Hematopoietic multipotent progenitor cell treated with erythropoietin and hydrocortisone succinate and interleukin-3 and kit ligand, for 8 days (in vitro differentiated cells): ENCODE results near the gene PLOD1.
"Not testable (repeated sequence)": the region's sequence is repeated elsewhere in the genome, so short reads cannot be mapped to it uniquely, and the experiment has no call there.

ENCODE experiments used
- DNase-seq: peaks from one replicate; pipeline ENCODE4 v3.0.0-alpha.2; 2015

Gene PLOD1

DNA sequence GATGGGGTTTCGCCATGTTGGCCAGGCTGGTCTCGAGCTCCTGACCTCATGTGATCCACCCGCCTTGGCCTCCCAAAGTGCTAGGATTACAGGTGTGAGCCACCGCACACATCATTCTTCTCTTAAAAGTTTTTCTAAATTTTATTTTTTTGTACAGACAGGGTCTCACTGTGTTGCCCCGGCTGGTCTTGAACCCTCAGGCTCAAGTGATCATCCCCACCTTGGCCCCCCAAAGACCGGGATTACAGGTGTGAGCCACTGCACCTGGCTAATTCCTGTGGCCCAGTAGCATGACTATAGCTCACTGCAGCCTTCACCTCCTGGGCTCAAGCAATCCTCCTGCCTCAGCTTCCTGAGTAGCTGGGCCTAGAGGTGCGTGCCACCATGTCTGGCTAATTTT lies 5.3 kb downstream of the PLOD1 start:
- DNase-seq: not testable (repeated sequence)

DNA sequence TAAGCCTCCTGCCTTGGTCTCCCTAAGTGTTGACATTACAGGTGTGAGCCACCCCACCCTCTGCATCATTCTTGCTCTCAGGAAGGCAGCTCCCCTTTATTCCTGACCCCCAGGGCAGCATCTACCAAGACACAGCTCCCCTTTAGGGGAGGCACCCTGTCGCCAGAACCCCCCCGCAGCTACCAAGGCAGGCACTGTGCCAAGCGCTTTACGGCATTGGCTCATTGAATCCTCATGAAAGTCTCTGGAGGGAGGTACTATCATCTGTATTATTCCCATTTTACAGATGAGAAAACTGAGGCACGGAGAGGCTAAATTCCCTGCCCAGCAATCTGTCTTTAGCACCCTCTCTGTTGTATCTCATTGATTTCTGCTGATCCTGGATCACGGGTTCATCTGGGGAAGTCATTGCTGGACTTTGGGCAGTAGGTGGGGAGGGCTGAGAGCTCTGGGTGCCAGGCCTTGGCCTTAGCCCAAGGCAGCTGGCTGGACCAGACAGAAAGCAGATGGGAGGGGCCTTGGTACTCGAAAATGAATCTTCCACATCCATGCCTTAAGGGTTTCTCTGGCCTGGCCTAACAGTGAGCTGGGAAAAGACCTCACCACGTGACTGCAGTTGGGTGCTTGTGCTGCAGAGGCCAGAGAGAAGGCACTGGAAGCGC lies 5.9 kb downstream of the PLOD1 start:
- DNase-seq: no peak

DNA sequence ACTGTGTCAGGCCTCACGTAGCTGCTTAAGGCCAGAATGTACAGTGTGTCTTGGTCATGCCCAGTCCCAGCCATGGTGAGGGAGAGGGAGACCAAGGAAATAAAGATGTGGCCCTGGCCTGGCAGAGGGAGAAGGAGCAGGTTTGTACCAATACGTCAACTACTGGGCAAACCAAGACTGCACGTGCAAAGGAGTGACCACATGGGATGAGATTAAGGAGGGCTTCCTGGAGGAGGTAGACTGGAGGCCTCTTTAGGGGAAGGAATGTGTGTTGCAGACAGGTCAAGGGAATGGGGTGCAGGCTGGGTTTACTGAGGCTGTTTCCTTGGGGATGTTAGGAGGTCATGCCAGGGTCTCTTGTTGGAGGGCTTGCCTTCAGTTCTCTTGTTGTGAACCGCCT lies 7.8 kb downstream of the PLOD1 start:
- DNase-seq: no peak

DNA sequence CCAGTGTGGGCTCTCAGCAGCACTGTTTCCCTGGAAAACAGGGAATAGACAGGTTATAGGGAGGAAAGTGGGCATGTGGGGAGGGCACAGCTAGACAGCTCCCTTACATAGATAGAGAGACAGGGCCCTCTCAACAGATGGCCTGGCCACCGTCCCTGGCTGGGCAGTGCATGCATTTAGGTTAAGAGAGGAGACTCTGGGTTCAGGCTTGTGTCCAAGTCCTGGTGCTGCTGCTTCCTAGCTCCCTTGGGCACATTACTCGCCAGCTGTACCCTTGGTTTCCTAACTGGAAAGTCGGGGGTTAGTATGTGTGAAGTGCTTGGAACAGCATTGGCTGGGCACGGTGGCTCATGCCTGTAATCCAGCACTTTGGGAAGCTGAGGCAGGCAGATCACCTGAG lies 9.1 kb downstream of the PLOD1 start:
- DNase-seq: no peak

DNA sequence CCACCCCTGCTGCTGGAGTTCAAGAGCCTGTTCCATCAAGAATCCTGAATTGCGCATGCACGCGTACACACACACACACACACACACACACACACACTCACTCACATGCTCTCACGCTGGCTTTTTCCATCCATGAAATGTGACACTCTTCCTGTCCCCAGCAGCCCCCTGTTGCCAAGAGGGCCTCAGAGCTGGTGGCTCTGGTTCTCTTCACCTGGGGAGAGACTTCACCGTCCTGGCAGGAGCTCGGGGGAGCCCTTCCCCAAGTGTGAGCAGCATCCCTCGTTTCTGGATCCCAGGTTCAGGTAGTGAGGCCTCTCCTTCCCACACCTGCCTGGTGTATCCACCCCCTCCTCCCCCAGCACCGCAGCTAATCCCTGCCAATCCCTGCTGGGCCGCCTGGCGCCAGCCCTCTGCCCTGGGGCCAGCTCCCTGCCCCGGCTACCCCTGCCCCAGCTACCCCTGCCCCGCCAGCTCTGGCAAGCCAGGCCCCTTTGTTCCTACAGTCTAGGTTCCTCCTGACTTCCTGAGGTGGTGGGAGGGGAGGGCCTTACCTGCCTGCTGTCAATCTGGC lies 9.9 kb downstream of the PLOD1 start:
- no peak for DNase-seq

DNA sequence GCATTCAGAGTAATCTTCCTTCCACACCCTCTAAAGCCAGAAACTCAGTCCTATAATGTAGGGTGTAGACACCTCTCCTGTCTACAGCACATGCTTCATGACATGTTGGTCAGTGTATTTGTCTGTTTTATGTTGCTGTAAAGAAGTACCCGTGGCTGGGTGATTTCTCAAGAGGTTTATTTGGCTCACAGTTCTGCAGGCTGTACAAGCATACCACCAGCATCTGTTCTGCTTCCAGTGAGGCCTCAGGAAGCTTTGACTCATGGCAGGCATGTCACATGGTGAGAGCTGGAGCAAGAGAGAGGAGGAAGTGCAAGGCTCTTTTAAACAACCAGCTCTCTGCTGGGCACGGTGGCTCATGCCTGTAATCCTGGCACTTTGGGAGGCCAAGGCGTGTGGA lies 12.1 kb downstream of the PLOD1 start:
- DNase-seq: no peak

DNA sequence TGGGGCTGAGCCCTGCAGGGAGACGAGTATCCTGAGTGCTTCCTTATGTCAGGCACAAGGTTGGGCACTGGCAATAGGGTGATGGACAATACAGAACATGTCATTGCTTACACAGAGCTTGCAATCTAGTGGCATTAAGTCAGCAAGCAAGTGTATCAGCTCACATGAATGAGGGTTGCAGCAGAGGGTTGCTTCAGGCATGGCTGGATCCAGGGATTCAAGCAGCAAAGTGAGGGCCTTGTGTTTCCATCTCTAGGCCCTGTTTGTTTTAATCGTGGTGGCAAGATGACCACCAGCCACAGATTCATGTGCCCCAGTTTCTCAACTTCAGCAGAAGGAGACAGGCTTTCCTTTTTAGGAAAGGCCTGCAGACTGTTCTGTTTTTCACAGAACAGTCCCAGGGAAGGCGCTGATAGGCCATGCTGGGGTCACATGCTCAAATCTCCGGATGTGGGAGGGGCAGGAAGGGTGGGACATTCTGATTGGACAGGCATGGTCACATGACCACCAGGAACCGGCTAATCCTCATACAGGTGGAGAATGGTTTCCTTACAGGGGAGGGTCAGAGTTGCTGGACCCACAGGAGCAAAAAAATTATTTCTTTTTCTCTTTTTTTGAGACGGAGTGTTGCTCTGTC lies 14.4 kb downstream of the PLOD1 start:
- DNase-seq: peak; percentile 50

DNA sequence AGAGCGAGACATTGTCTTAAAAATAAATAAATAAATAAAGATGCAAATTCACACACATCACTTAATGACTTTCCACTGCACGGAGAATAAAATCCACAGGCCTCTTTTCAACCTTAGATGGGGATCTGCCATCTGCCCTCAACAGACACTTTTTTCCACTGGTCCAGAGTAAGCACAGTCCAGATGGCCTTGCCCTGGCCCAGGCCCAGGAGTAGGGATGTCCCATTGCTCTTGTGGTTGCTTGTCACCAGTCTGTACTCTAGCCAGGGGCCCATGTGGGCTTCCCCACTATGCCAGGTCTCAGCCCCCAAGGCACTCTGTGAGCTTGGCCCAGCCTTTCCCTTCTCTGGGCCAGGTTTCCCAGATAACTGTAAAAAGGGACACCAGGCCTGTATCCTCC lies 17.4 kb downstream of the PLOD1 start:
- no peak for DNase-seq

DNA sequence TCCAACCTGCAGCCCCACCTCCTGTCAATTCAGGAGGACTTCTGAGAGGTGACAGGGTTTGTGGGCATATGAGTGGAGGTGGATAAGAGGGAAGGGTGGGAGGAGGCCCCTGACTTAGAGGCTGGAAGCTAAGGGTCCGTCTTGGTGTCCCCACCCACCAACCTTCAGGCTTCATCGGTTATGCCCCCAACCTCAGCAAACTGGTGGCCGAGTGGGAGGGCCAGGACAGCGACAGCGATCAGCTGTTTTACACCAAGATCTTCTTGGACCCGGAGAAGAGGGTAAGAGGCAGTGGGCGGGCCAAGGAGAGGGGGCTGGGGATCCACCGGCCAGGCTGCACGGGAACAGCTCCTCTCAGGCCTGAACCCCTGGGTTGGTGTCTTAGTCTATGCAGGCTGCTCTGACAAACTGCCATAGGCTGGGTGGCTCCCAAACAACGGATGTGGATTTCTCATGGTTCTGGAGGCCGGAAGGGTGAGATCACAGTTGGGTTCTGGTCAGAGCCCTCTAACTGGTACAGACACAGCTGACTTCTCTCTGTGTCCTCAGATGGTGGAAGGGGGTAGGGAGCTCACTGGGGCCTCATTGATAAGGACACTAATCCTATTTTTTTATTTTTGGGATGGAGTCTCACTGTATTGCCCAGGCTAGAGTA lies 18.1 kb downstream of the PLOD1 start:
- DNase-seq: no peak

DNA sequence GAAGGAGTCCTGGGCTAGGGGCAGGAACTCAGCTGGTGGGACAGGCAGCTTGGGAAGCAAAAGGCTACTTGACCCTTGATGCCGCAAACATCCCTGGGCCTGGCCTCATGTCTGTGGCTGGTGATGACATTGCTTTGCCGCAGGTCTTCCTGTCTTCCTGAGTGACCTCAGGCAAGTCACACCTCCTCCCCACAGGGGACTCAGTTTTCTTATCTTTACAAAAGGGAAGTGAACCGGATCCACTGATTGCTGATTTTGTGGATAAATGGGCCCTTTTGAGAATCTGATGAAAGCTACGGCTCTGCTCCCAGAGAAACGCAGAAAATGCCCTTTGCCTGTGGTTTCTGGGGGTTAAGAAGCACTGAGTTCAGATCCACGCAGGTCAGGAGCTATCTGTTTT lies 20.7 kb downstream of the PLOD1 start:
- no peak for DNase-seq

DNA sequence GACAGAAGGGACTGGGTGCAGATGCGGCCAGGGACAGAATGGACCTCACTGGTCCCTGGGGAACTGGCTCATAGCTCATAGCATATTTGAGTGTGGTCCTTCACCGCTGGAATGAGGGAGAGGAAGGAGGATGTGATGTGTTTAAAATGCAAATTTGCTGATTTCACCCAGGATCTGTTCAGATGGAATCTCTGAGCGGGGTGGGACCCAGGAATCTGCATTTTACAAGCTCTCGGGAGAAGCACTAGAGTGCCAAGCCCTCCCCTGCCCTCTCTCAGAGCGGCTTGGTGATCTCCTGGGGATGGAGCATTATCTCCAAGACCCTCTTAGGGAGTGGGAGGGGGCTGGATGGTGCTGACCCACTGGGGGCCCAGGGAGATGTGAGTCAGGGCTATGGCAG lies 22.9 kb downstream of the PLOD1 start:
- DNase-seq: no peak

DNA sequence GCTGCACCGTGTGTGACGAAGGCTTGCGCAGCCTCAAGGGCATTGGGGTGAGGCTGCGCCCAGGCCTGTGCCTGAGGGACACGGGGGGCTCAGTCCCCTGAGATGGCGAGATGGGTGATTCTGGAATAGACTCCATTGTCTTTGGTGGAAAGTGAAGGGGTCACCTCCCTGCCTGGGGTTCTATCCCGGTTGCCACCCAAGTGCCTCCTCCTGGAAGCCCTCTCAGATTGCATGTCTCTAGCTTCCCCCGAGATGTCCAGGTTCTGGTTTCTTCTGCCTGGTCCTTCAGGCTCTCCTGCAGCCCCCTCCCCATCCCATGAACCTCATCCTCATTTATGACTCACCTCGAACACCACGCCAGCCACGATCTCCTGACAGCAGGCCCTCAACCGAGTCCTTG lies 23.4 kb downstream of the PLOD1 start:
- DNase-seq: no peak

DNA sequence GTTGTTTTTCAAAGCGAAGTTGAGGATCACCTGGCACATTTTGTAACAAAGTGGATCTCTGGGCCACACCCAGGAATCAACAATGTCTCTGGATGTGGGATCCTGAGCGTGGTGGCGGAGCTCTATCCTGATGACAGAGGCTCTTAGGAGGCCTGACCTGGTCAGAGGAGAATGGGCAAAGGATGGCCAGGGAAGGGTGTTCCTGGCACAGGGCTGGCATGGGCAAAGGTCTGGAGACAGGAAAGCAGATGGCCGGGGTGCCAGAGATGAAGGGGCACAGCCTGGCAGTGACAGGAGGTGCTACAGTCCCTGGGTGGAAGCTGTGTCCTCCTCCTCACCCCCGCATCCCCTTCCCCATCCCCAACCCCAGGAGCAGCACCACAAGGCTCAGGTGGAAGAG lies 25.8 kb downstream of the PLOD1 start:
- no peak for DNase-seq

DNA sequence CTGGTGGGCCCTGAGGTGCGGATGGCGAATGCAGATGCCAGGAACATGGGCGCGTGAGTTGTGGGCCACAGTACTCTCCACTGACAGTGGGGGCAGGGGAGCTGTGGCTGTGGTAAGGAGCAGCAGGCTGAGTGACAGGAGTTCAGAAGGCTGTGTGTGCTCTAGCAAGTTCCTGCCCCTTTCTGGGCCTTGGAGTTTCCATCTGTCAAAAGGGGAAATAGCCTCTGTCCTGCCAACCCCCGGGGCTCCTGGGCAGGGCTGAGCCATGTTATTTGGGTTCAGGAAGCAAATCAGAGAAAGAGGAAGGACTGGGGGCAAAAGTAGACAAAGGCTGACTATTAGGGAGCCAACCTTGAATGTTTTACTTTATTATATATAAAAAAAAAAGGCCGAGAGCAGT lies 26.2 kb downstream of the PLOD1 start:
- DNase-seq: no peak

DNA sequence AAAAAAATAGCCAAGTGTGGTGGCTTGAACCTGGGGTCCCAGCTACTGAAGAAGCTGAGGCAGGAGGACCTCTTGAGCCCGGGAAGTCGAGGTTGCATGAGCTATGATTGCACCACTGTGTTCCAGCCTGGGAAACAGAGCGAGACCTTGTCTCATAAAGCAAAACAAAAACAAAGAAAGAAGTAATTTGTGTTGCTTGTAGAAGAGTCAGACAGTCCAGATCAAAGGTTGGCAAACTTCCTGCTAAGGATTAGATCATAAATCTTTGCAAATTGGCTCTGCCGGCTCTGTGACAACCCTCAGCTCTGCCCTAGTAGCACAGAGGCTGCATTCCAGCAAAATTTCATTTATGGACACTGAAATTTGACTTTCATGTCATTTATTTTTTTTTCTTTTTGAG lies 26.7 kb downstream of the PLOD1 start:
- DNase-seq: no peak

DNA sequence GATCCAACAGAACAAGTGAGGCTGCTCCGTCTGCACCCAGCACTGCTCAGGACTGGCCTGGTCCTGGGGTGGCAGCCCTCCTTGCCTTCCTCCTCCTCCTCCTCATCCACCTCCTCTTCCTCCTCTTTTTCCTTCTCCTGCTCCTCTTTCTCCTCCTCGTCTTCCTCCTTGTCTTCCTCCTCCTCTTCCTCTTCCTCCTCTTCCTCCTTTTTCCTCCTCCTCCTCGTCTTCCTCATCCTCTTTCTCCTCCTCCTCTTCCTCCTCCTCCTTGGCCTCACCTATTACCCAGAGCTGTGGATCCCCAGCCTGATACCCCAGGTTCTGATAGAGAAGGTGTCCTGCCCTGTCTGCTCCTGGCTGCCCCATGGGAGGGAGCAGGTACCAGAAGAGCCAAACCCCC lies 29.1 kb downstream of the PLOD1 start:
- no peak for DNase-seq

DNA sequence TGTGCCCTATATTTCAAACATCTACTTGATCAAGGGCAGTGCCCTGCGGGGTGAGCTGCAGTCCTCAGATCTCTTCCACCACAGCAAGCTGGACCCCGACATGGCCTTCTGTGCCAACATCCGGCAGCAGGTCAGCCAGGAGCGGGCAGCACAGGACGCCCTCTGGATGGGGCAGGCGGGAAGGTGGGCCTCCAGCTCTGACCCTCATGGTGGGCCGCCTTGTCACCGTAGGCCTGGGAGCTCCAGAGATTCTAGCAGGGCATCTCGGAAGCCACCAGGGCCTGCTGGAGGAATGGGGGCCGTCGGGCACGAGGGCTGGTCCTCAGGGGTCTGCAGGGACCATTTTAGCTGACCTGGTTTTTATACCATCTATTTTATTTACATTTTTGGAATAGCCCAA lies 30.1 kb downstream of the PLOD1 start:
- no peak for DNase-seq

DNA sequence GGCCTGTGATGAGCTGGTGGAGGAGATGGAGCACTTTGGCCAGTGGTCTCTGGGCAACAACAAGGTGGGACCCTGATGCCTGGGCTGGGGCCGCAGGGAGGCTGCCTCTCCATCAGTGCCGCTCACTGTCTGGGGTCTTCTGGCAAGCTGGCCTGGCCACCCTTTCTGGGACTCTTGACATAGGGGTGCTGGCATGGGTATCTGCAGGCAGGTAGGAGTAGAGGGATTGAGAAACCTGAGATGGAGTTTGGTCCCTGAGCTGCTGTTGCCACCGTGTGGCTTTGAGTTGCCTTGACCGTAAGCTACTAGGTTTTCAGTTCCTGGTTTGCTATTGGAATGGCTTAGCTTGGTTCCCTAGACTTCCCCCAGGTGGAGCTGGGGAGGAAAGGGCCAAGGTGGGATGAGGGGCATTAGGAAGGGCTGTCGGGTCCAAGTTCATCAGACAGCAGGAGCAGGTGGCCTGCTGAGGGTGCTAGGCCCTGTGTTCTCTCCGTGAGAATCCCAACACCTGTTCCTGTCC lies 32.6 kb downstream of the PLOD1 start:
- peak; percentile 59 for DNase-seq

DNA sequence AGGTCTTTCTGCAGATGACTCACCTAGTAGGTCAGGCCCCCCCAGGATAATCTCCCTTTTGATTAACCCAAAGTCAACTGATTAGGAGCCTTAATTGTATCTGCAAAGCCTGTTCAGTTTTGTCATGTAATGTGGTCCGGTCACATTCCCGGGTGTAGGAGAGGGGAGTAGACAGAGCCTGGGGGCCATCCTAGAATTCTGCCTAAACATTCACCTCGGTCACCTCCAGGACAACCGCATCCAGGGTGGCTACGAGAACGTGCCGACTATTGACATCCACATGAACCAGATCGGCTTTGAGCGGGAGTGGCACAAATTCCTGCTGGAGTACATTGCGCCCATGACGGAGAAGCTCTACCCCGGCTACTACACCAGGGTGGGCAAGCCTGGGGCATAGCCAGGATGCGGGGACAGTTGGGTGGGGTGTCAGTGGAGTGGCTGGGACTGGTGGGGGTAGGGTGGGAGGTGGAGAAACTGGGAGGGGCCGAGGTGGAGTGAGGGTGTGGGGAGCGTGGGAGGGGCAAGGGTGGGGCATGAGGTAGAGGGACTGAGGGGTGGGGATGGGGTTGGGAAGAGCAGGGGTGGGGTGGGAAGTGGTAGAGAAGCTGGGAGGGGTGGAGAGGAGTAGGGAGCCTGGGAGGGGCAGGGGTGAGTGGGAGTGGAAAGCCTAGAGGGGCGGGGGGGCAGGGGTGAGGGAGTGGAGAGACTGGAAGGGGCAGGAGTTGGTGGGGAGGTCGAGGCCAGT lies 36.1 kb downstream of the PLOD1 start:
- no peak for DNase-seq

DNA sequence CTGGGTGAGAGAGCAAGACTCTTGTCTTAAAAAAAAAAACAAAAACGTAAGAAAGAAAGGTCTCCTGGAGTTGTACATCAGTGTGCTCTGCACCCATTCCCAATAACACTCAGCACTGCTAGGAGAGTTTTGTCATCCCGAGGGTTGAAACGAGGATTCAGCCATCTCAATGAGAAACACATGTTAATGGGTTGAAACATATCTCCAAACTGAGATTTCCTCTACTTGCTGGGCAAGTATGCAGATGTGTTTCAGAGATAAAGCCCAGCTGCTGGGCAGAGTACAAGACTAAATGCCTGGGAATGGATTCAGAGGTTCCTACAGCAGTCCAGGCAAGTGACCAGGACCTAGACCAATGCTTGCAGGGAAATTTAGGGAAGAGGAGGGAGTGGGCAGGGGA lies 43.1 kb downstream of the PLOD1 start:
- peak; percentile 17 for DNase-seq

DNA sequence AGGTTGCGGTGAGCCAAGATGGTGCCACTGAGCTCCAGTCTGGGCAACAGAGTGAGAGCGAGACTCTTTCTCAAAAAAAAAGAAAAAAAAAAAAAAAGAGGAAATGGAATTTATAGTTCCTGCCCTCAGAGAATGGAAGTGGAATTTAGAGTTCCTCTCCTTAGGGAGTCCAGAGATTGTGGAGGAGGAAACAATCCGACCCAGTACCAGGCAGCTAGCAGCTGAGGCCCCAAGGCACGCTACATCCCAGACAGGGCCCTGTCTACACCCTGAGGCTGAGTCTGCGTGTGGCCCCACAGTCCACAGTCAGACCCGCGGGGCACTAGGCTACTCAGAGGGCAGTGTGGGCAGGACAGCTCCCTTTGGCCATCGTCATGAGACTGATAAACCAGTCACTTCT lies 43.8 kb downstream of the PLOD1 start:
- DNase-seq: no peak

DNA sequence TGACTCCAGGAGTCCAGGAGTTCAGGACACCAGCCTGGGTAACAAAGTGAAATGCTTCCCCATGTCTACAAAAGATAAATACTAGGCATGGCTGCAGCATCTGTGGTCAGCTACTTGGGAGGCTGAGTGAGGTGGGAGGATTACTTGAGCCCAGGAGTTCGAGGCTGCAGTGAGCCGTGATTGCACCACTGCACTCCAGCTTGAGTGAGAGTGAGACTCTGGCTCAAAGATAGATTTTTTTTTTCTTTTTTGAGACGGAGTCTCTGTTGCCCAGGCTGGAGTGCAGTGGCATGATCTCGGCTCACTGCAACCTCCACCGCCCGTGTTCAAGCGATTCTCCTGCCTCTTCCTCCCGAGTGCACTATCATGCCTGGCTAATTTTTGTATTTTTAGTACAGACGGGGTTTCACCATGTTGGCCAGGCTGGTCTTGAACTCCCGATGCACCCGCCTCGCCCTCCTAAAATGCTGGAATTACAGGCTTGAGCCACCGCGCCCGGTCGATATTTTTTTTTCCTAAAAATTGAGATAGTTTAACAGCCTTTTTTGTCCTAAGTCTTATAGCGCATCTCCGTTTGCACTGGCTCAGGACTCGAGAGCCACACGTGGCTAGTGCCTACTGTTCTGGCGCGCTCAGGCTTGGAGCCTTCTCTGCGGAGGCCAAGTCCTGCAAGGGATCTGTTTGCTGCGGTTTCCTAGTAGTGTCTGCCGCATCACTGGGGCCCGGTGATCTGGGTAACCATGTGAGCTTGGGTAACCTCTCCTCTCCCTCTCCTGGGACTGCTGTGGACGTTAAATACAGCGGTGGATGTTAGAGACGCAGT lies 44.7 kb downstream of the PLOD1 start:
- no peak for DNase-seq
